Nephron progenitor cell (in vitro differentiated cells): ENCODE results near the gene SP3.

Experiments
- DNase-seq: peaks from one replicate; pipeline ENCODE4 v3.0.0; 2021
- H3K27ac Mint-ChIP-seq: 2 replicates; pipeline ENCODE4 v1.8.0; 2021; ENCODE audit warnings: mild to moderate bottlenecking, moderate library complexity, mixed read lengths
- H3K27me3 Mint-ChIP-seq: 2 replicates; pipeline ENCODE4 v1.8.0; 2021; ENCODE audit warnings: mild to moderate bottlenecking, low read depth, mixed read lengths; ENCODE audit not compliant: poor library complexity
- H3K36me3 Mint-ChIP-seq: 2 replicates; pipeline ENCODE4 v1.8.0; 2021; ENCODE audit warnings: low read depth, mixed read lengths
- H3K4me1 Mint-ChIP-seq: 2 replicates; pipeline ENCODE4 v1.8.0; 2021; ENCODE audit warnings: mixed read lengths
- H3K4me3 Mint-ChIP-seq: 2 replicates; pipeline ENCODE4 v1.8.0; 2021; ENCODE audit warnings: mild to moderate bottlenecking, moderate library complexity, mixed read lengths
- H3K9me3 Mint-ChIP-seq: 2 replicates; pipeline ENCODE4 v1.8.0; 2021; ENCODE audit warnings: mild to moderate bottlenecking, moderate library complexity, mixed read lengths
- TF ChIP-seq, protein P1 (sequence below): fragments of 200-600 bp; sonication (generic); IDR thresholded peaks from 2 replicates; pipeline ENCODE4 v1.5.0; 2021; ENCODE audit warnings: antibody characterized with exemption

SP3 gene

DNA sequence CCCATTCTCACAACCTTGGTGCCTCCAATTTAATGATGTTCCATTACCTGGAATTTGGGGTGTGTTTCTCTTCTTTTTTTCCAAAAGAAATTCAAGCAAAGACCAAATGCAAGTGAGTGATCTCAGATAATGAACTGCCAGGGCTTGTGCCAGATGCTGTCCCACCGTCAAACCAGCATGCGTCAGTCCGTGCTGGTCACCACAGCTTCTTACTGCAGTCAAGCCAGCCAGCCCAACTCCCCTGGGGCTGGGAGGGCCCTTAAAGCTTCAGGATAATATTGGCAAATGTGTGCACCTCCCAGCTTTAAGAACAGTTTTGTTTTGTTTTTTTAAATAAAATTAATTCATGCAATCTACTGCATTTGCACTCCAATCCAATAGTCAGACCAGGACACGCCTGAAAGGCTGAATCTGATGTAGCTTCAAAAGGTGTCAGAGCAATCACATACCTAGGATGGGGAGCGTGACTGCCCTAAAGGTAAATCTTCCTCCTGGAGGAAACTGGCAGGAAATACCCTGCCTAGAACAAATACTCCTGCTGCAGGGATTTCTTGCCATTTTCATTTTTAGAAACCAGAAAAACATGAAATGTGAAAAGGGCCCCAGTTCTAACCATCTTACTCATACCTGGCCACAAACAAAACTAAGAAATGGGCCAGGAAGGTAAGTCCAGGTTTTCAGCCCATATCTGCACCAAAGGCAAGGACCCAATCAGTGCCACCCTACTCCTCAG, 26.8 kb upstream of the SP3 start:
- TF ChIP-seq, protein P1, sequence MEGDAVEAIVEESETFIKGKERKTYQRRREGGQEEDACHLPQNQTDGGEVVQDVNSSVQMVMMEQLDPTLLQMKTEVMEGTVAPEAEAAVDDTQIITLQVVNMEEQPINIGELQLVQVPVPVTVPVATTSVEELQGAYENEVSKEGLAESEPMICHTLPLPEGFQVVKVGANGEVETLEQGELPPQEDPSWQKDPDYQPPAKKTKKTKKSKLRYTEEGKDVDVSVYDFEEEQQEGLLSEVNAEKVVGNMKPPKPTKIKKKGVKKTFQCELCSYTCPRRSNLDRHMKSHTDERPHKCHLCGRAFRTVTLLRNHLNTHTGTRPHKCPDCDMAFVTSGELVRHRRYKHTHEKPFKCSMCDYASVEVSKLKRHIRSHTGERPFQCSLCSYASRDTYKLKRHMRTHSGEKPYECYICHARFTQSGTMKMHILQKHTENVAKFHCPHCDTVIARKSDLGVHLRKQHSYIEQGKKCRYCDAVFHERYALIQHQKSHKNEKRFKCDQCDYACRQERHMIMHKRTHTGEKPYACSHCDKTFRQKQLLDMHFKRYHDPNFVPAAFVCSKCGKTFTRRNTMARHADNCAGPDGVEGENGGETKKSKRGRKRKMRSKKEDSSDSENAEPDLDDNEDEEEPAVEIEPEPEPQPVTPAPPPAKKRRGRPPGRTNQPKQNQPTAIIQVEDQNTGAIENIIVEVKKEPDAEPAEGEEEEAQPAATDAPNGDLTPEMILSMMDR = no peak
- Mint-ChIP-seq H3K4me3 (no peak overlapping the region), H3K27ac (no peak overlapping the region)

DNA sequence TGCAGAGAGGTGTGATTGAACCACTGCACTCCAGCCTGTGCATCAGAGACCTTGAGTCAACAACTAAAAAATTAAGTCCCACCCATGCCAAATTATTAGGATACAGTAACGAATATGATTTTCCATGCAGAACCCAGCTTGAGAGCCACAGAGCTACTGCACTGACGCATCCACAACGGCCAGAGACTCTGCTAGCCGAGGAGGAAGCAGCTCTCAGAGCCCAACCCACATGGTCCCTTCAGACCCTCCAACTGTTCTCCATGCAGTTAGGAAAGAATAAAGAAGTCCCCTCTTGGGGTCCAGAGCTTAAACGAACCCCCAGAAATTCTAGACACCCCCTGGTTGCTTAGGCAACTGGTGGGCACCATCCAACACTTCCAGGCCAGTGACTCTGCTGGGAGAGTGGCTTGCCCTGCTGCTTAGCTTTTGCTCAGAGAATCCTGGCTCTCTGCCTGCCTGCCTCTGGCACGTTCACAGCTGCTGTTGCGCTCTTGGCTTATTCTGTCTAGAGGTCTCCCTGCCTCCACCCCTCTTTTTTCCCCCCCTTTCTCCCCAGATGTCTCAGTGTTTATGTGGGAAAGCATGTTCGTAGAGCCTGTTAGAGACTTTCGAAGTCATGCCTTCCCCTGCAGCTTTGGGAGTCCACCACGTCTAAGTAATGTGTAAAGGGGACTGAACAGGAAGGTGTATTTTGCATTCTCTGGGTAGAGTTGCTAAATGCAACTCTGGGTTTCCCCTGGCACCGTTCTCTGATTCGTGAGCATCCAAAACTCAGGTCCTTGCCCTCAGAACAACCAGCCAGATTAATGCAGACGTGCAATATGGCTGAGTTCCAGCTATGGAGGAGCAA, 26.0 kb upstream of the SP3 start:
- TF ChIP-seq, protein P1 = no peak
- H3K4me1 Mint-ChIP-seq = peaks cover 6% of the 10 kb centered on the region
- H3K9me3 Mint-ChIP-seq = no peaks in the 10 kb centered on the region
- no peaks in the 10 kb centered on the region for H3K36me3 Mint-ChIP-seq
- no peak for DNase-seq
- H3K27me3 Mint-ChIP-seq = peaks cover 11% of the 10 kb centered on the region
- no peak overlapping the region for H3K4me3 Mint-ChIP-seq
- peak overlapping the region; percentile 21 for H3K27ac Mint-ChIP-seq

More for the DNA sequence above, 26.8 kb upstream of the SP3 start:
- Mint-ChIP-seq H3K9me3 (no peaks in the 10 kb centered on the region), H3K4me1 (peaks cover 6% of the 10 kb centered on the region), H3K36me3 (no peaks in the 10 kb centered on the region), H3K27me3 (peaks cover 11% of the 10 kb centered on the region)
- no peak for DNase-seq

DNA sequence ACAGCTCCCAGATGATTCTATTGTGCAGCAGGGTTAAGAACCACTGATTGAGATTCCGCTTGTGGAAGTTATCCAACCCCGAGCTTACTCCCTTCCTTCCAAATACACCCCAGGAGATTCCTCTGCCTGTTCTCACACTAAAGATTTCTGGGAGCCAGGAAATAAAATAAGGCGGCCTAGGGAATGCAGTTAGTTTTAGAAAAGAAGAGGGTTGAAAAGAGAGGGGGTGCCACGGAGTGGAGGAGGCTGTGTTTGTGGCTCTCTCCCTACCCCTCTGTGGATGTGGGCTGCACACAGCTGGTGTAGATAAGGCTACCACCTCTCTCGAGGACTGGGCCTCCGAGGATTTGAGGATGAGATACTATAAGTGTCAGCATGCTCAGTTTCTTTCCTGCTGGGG, 25.1 kb upstream of the SP3 start:
- H3K4me3 Mint-ChIP-seq = no peak overlapping the region
- DNase-seq = no peak
- no peaks in the 10 kb centered on the region for H3K36me3 Mint-ChIP-seq
- H3K27ac Mint-ChIP-seq = no peak overlapping the region
- no peaks in the 10 kb centered on the region for H3K9me3 Mint-ChIP-seq
- H3K27me3 Mint-ChIP-seq = peaks cover 11% of the 10 kb centered on the region
- TF ChIP-seq, protein P1 = no peak
- H3K4me1 Mint-ChIP-seq = peaks cover 6% of the 10 kb centered on the region

DNA sequence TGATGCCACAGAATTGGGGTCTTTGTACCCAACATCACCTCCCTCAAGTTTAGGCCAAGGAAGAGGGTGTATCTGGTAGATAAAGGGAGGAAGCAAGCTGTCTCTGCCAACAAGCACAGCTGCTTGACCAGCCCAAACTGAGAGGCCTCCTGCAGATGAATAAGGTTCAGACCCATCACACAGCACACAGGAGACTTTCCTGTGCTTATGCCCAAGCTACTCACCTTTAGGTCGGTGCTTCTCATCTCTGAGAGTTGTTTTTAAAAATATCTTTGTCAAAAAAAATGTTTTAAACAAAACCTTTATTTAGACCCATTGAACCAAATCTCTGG, 24.7 kb upstream of the SP3 start:
- H3K4me3 Mint-ChIP-seq = no peak overlapping the region
- no peaks in the 10 kb centered on the region for H3K36me3 Mint-ChIP-seq
- peaks cover 6% of the 10 kb centered on the region for H3K4me1 Mint-ChIP-seq
- no peak for DNase-seq
- H3K27ac Mint-ChIP-seq = no peak overlapping the region
- no peaks in the 10 kb centered on the region for H3K9me3 Mint-ChIP-seq
- H3K27me3 Mint-ChIP-seq = peaks cover 11% of the 10 kb centered on the region
- TF ChIP-seq, protein P1 = no peak

DNA sequence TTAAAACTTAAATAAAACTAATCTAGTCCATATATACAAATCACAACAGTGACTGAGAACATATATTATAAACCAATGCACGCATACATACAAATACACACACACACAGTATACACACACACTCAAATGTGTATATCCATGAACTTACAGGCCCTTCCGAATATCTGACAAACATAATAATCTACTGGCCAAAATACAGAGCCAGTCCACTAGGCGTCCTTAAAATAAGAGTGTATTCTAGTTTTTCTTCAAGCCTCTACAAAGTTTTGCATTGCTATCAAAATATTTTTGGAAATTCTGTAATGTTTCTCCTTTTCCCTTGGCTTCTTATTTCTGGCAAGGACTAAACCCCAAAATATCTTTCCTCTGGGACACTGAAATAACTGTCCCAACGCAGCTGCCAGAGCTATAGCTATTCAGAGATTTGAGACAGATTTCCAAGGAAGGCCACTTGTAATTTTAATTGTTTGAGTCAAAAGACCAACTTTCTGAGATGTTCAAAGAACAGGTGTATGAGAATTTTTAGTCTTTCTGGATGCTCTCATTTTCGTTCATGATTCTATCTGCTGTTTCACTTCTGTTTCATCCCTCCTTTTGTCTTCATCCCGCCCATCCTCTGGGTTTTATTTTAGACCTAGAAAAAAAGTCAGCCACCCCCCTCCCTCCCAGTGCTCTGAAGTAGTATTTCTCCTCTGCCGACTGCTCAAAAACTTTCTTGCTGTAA, 24.1 kb upstream of the SP3 start:
- DNase-seq = no peak
- H3K27me3 Mint-ChIP-seq = peaks cover 6% of the 10 kb centered on the region
- no peaks in the 10 kb centered on the region for H3K9me3 Mint-ChIP-seq
- no peak overlapping the region for H3K27ac Mint-ChIP-seq
- peaks cover 6% of the 10 kb centered on the region for H3K4me1 Mint-ChIP-seq
- no peak overlapping the region for H3K4me3 Mint-ChIP-seq
- TF ChIP-seq, protein P1 = no peak
- H3K36me3 Mint-ChIP-seq = no peaks in the 10 kb centered on the region
